Measurements from ENCODE around the gene AMIGO2.

AMIGO2 gene

GRCh38 chr12:47028981-47029708 lies 50.6 kb downstream of the AMIGO2 start:
- H3K4me3 ChIP-seq (ENCODE audit: low read depth, low read length), result no peak overlapping the region
- DNase-seq (ENCODE audit: low read depth), result no peak
- TF ChIP-seq CTCF (IDR thresholded peaks at IDR 0.05; ENCODE audit: insufficient read depth, low read depth, low read length, missing control alignments), result no peak

- TF ChIP-seq CTCF (IDR thresholded peaks at IDR 0.05; ENCODE audit: insufficient read depth, low read depth, low read length, missing control alignments), result no peak
- H3K4me3 ChIP-seq (ENCODE audit: low read depth, low read length), result no peak overlapping the region
- DNase-seq (ENCODE audit: low read depth), result no peak
Measured at GRCh38 chr12:47028186-47028585, 51.6 kb downstream of the AMIGO2 start.
